ENCODE measurements around the gene FAM228B.

FAM228B gene

DNA sequence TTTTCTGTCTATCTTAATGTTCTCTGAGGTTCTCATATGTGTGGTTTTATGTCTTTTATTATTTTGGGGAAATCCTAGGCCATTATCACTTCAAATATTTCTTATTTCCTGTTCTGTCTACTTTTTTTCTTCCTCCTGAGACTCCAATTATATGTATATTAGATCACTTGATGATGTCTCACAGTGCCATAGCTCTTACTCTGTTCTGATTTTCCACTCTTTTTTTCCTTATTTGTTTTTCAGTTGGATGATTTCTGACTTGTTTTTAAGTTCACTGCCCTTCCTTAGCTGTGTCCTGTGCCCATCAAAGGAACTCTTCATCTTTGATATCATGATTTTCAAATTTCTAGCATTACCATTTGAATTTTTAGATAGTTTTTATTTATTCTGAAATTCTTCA is 24.1 kb downstream of the FAM228B start:
- FAIRE-seq (no peak), DNase-seq (ENCODE audit: extremely low spot score, insufficient read length, low read depth) (no peak)

DNA sequence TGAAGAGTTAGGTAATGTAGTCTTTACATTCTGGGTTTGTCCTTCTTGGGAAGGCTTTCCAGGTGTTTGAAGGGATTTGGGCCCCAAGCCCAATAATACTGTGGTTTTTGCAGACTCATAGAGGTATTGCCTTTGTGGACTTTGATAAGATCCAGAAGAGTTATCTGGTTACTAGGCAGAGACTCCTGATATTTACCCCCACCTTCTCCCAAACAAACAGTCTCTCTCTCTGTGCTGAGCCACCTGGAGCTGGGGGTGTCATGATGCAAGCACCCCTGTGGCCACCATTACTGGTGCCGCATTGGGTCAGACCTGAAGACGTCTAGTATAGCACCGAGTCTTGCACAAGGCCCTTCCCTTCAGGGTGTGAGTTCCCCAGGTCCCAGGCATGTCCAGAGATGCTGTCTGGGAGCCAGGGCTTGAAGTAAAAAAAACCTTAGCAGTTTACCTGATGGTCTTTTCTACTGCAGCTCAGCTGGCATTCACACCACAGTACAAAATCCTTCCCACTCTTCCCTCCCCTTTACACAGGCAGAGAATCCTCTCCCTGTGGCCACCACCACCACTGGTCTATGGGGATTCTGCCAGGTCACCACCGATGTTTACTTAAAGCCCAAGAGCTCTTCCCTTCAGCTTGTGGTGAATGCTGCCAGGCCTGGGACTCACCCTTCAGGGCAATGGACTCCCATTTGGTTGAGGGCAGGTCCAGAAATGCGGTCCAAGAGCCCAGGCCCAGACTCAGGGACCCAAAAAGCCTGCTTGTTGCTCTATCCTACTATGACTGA is 29.3 kb downstream of the FAM228B start:
- FAIRE-seq (no peak), DNase-seq (ENCODE audit: extremely low spot score, insufficient read length, low read depth) (no peak)

DNA sequence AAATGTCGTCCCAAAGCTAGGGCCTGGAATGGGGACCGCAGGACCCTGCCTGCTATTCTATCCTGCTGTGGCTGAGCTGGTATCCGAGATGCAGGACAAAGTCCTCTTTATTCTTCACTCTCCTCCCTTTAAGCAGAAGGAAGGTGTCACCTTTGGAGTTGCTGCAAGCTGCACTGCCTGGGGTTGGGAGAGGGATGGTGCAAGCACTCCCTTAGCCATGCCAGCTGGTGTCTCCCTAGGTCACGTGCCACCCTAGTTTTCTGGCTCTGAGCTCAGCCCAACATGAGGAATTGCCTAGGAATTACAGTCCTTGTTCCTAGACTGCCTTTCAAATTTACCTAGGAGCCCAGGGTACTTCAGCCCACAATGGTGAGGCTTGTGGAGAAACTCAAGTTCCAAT is 30.2 kb downstream of the FAM228B start:
- FAIRE-seq (no peak), DNase-seq (ENCODE audit: extremely low spot score, insufficient read length, low read depth) (no peak)

DNA sequence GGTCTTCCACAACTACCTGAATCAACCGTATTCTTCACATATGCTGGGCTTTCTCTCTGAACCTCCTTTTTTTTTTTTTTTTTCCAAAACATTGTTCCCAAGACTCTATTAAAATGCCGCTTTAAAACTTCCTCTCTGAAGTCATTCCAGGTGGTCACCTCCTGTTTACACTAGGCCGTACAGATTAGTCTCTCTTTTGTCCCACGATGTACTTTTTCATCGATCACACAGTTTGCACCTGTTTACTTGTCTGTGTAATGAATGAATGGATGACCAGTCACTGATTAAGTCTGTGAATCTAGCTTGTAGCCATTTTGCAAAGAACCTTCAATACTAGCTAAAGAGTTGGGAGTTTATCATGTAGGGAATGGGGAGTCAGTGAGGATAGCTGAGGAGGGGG is 34.9 kb downstream of the FAM228B start:
- FAIRE-seq (no peak), DNase-seq (ENCODE audit: extremely low spot score, insufficient read length, low read depth) (no peak)

DNA sequence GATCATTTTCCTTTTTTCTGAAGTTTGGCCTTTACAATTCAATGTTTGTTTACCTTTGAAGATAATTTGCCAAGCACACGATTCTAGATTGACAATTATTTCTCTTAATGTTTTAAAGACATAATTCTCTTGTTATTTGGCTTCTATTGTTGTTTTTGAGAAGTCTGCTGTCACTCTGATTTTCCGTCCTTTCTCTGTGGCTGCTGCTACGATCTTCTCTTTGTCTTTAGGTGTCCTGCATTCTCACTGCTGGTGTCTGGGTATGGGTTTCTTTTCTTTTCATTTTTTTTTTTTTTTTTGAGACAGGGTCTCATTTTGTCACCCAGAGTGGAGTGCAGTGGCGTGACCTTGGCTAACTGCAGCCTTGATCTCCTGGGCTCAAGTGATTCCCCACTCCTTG is 36.4 kb downstream of the FAM228B start:
- DNase-seq (ENCODE audit: extremely low spot score, insufficient read length, low read depth) = no peak
- no peak for FAIRE-seq

DNA sequence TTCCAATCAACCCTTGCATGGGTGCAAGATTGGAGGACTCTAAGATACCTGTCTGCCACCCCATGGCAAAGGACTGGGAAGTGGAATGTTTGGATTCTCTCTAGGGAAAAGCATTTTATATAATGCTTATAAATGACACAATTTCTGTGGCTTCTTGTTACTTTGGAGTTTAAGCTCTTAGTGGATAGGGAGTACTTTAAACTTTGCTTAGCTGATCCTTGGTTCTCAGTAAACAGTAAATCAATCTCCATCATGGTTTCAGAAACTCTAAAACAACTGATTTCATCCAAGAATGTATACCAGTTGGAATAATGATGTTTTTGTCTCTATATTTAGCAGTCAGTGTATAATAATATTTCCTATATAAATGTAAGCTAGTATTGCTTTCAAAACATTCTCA is 37.5 kb downstream of the FAM228B start:
- no peak for DNase-seq (ENCODE audit: extremely low spot score, insufficient read length, low read depth)
- FAIRE-seq = no peak

DNA sequence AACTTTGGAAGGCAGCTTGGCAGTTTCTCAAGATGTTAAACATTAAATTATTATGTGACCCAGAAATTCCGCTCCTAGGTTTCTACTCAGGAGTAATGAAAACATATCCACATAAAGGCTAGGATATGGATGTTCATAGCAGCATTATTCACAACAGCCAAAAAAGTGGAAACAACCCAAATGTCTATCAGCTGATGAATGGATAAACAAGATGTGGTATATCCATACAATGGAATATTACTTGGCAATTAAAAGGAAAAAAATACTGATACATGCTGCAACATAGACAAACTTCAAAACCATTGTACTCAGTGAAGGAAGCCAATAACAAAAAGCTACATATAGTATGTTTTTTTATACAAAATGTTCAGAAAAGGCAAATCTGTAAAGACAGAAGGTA is 39.2 kb downstream of the FAM228B start:
- no peak for FAIRE-seq
- no peak for DNase-seq (ENCODE audit: extremely low spot score, insufficient read length, low read depth)

DNA sequence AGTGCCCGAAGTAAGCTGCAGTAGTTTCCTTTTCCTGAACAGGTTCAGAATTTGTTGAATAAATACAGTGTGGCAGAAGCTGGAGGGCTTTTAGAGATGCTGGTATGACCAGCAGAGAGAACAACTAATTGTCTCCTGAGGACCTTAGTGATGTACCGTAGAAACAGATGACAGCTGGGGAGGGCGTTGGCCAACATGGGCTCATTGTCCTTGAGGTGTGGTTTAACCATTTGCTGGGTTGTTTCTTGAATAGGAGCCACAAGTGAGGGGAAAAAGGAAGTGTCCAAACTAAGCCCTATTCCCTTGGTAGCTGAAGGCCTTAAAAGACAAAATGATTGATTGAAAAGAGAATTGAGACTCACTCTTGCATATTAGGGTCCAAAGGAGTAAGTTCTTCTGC is 39.9 kb downstream of the FAM228B start:
- DNase-seq (ENCODE audit: extremely low spot score, insufficient read length, low read depth) = no peak
- FAIRE-seq = peak; percentile 31

DNA sequence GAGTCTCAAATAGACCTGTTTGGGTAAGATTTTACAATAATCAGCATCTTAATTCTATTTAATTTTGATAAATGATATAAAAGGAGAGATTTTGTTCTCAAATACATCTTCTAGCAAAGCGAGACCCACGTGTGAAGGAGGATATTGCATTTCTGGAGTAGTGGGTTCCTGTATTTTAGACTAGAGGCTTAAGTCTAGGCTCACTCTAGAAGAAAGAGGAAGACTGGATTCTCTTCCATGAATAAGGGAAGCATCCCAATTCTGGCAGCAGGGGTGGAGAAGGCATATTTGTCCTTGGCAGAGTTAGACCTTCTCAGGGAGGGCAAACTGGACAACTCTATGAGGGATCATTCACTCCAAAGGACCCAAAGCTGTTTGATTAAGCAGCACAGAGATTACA is 40.3 kb downstream of the FAM228B start:
- DNase-seq (ENCODE audit: extremely low spot score, insufficient read length, low read depth) (no peak), FAIRE-seq (no peak)

DNA sequence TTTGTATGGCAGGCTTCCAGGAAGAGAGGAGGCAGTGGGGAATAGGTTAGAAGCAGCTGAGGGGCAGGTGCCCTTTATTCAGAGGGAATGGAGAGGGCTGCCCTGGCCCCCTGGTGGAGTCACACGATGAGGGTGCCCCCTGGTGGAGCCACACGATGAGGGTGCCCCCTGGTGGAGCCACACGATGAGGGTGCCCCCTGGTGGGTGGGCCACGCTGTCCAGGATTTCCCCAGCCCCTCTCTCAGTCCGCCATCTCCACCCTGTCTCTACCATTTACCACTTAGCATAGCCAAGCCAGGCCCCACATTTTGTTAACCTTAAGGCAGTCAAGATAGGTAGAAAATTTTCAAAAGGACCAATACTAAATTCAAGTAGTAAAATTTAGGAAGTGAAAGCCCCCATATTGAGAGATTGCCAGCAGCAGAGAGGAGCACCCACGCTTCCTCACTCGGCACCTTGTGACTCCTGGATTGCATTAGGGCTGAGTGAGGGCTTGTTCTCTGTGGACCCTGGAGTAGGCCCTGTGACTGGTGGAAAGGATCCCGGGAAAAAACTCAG is 41.2 kb downstream of the FAM228B start:
- peak; percentile 45 for DNase-seq (ENCODE audit: extremely low spot score, insufficient read length, low read depth)

DNA sequence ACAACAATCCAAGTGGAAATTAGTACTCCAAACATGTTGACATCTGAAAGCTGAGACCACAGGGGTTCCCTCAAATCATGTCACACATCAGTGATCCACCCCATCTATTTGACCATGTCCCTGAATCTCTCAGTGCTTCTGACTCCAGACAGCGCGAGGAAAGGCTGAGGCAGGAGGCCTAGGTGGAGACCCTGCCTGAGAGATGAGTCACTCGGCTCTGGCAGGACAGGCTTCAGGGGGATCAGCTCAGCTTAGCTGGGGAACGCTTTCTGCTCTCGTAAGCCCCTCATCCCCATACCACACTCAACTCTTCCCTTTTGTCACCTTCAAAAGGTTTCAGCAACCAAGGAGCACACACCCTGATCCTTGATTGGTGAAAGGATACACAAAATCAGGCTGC is 45.8 kb downstream of the FAM228B start:
- FAIRE-seq = no peak
- no peak for DNase-seq (ENCODE audit: extremely low spot score, insufficient read length, low read depth)

More for the DNA sequence above, 41.2 kb downstream of the FAM228B start:
- FAIRE-seq = peak; percentile 70

DNA sequence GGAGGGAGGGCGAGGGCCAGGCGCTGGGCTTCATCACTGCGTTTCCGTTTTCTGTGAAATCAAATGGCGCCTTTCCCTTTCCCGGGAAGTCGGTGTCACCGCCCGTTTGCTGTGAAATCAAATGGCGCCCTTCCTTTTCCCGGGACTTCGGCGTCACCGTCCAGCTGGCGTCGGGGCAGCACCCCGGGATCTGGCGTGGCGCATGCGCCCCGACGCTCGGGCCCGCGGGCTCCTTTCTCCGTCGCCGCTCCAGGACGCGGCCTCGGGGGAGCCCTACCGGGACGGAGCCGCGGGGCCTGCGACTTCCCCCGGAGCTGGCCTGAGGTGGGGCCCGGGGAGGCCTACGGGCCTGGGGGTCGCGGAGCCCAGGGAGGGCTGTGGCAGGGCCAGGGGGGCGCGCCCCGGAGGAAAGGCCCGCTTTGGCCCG is 51.6 kb downstream of the FAM228B start, which contains the start of gene FAM228A:
Gene FAM228A (plus strand): TSS at position 203 of the 427 bp plus-strand sequence. CDS start 428 bp downstream, outside the sequence.
- DNase-seq (ENCODE audit: extremely low spot score, insufficient read length, low read depth) (no peak), FAIRE-seq (no peak)

DNA sequence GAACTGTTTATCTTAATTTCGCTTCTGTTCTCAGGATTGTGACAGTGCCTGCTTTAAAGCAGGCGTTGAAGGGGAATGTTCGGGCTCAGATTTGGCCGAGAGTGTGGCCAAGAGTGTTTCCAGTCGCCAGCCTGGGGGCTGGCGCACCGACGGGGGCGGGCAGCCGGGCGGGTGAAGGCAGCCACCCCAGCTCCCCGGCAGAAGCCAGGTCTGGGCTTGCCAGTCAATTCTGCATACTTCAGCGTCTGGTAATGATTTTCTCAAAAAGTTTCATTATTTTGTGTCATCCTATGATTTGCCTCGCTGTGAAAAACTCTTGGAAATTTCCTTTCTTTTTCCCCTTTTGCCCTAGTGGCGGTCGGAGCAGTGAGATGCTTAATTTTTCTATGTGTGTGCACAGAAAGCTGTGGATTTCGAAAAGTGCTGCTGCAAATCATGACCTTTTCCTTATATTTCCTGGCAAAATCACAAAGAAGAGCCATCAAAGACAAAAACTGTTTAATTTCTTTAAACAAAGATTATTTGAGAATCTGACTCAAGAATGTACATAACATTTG is 52.4 kb downstream of the FAM228B start:
- no peak for DNase-seq (ENCODE audit: extremely low spot score, insufficient read length, low read depth)
- no peak for FAIRE-seq

DNA sequence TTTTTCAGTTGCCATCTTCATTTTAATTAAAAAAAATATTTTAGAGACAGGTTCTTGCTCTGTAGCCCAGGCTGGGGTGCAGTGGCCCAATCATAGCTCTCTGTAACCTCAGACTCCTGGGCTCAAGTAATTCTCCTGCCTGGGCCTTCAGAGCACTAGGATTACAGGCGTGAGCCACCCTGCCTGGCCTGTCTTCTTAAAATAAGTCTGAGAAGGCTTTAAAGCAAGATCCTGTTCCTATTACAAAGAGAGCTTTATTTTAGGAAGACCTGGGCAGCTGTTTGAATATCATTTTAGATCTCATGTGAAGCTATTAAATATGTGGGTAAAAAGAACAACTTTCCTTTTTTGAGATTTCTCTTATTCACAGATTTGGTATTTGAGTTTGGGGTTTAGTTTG is 53.1 kb downstream of the FAM228B start:
- FAIRE-seq (no peak), DNase-seq (ENCODE audit: extremely low spot score, insufficient read length, low read depth) (no peak)

DNA sequence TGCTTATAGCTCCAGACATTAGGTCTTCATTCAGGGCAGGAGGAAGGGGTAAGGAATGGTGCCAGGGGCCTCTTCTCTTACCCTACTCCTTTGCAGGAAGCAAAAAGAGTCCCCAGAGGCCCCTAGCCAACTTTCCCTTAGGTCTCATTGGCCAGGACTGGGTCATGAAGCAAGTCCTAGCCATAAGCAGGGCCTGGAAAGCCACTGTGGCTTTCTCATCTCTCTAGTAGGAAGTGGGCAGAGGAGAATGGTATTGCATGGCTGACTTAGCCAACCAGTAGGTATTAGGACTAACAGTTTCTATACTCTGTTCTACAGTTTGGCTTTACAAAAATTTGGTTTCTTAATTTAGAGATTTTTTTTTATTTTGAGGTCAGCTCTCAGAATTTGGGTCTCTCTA is 56.4 kb downstream of the FAM228B start:
- DNase-seq (ENCODE audit: extremely low spot score, insufficient read length, low read depth) = no peak
- FAIRE-seq = no peak

DNA sequence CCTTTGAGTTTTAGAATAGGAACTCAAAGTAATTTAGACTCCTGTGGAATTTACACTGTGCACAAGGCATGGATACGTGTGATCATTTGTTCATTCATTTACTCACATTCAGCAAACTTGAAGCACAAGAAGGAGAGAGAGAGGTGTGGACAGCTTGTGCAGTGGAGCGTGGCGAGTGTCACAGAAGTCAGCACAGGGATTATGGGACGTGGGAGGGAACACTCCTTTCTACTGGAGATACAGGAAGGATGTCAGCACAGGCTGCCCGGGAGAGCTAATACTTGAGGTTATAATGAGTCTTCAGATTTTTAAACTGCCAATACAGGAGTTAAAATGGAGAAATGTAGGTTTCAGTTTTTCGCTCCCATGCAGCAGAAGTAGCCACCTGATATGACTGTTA is 58.6 kb downstream of the FAM228B start:
- peak; percentile 47 for FAIRE-seq
- DNase-seq (ENCODE audit: extremely low spot score, insufficient read length, low read depth) = no peak

DNA sequence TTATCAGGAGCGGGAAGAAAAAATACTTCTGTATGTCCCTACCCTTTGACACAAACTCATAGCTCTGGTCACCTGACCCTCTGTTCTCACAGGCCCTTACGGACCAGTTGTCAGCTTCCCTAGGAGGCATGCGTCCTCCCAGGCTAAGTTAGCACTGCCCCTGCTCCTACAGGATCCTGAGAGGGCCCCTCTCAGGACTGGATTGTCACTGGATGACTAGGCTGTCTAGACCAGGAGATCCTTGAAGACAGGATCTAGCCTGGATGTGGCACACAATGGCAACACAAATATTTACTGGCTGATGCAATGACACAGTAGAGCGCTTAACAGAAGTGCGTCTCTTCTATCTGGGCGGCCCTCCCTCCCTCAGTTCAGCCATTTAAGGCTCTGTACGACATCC is 59.2 kb downstream of the FAM228B start:
- DNase-seq (ENCODE audit: extremely low spot score, insufficient read length, low read depth) = no peak
- FAIRE-seq = no peak

DNA sequence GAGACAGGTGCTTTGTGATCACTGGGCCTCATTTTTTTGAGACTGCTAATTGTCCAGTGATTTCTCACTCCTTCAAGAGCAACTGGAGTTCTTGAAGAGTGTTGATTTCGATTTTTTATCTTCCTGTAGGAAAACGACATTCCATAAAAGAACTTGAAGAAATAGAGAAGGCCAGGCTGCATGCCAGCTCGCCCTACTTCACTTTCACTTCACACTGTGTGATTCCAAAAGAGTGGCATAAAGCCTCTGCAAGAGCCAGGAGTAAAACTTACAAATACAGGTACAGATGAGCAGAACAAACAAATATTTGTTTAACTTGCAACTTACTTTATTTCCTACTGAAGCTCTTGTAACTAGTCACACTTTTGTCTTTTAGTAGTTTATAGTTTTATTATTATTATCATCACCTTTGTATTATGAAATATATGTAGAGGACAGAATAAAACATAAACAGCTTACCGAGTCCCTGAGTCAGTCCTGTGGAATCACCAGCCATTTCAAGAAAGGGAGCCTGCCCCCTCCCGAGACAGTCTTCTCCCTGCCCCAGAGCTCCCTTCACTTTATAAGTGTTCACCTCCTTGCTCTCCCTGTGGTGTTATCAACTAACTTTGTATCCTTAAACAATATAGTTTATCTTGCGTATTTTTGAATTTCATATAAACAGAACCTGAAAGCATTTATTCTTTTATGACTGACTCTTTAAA is 60.2 kb downstream of the FAM228B start:
- no peak for DNase-seq (ENCODE audit: extremely low spot score, insufficient read length, low read depth)
- FAIRE-seq = no peak

DNA sequence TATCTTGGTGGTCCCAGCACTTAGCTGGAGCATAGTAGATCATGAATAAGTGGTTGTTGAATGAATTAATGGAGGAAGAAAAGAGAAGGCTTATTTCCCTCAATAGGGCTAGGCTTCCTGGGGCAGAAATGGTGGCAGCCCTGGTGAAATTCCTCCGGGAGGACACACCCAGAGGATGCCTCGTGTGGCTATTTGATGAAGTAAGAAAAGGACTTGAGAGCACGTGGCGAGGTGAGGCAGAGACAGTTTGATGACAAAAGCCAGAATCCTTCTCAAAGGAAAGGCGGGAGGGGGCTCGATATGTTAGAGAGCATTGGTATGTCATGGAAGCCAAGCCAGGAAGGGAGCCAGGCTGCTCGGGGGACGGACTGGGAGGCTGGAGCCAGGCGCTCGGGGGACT is 66.3 kb downstream of the FAM228B start:
- FAIRE-seq = no peak
- no peak for DNase-seq (ENCODE audit: extremely low spot score, insufficient read length, low read depth)

DNA sequence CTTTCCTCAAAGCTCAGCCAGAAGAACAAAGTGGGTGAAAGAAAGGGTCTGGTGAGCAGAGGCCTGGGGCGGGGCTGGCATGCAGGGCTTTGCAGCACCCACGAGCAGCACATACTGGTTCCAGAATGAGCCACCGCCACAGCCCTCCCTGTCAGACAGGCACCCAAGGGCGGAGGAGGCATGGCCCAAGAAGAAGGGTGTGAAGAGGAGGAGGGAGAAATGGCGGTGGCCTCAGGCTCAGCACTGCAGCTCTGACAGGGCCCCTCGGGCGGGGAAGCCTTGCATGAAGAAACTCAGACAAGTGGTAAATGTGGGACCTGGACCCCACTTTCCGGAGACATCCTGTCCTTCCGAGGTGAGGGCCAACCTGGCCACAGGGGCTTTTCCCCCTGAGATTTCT is 67.2 kb downstream of the FAM228B start:
- no peak for FAIRE-seq
- DNase-seq (ENCODE audit: extremely low spot score, insufficient read length, low read depth) = no peak

DNA sequence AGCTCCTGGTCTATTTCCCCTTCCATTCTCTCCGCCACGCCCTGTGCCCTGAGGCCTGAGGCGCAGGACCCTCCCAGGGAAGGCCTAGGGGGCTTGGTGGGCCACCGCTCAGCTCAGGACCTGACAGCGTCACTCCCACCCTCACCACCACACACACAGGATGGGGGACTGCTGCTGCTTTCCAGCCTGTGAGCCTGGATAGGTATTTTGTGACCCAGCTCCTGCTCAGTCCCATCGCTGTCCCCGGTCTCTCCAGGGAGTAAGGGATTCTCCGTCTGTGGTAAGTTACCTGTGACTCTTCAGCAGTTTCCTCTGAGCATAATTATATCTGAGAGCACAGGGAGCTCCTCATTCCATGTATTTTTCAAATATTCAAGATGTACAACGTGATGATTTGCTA is 67.9 kb downstream of the FAM228B start:
- FAIRE-seq = no peak

More for the DNA sequence above, 67.9 kb downstream of the FAM228B start:
- no peak for DNase-seq (ENCODE audit: extremely low spot score, insufficient read length, low read depth)

Measured in GM18507 (cell line).